Mesenchymal stem cell (in vitro differentiated cells and primary cell): Measurements from ENCODE around the gene PTRHD1.

Experiments
- DNase-seq: peaks from one replicate; pipeline ENCODE4 v3.0.0-alpha.2; 2013
- H2AFZ ChIP-seq: one replicate; pipeline ENCODE4 v1.6.1; 2013; ENCODE audit warnings: low read depth, mild to moderate bottlenecking, control low read depth, inconsistent platforms, low read length, moderate library complexity
- H2AK5ac ChIP-seq: 2 replicates; pipeline ENCODE4 v1.6.1; 2013; ENCODE audit warnings: low read length, moderate library complexity, mild to moderate bottlenecking, inconsistent platforms; ENCODE audit not compliant: severe bottlenecking
- H2BK120ac ChIP-seq: one replicate; pipeline ENCODE4 v1.6.1; 2013; ENCODE audit warnings: low read depth, mild to moderate bottlenecking, inconsistent platforms, low read length, moderate library complexity
- H2BK12ac ChIP-seq, 2 experiments: one replicate each; pipeline ENCODE4 v1.6.1; 2013; ENCODE audit warnings: inconsistent platforms in 2 of 2, low read length in 2 of 2, mild to moderate bottlenecking in 2 of 2, moderate library complexity in 2 of 2, control low read depth in 1 of 2
- H2BK15ac ChIP-seq: one replicate; pipeline ENCODE4 v1.6.1; 2013; ENCODE audit warnings: mild to moderate bottlenecking, low read depth, inconsistent platforms; ENCODE audit not compliant: poor library complexity, severe bottlenecking
- H2BK5ac ChIP-seq: 2 replicates; pipeline ENCODE4 v1.6.1; 2013; ENCODE audit warnings: low read depth, mild to moderate bottlenecking, low read length, control low read depth, inconsistent platforms; ENCODE audit not compliant: poor library complexity, severe bottlenecking
- H3K14ac ChIP-seq, 2 experiments: one replicate each; pipeline ENCODE4 v1.6.1; 2013; ENCODE audit warnings: inconsistent platforms in 2 of 2, low read length in 2 of 2, control low read depth in 1 of 2, mild to moderate bottlenecking in 1 of 2, moderate library complexity in 1 of 2
- H3K18ac ChIP-seq, 2 experiments: one replicate each; pipeline ENCODE4 v1.6.1; 2013; ENCODE audit warnings: inconsistent platforms in 2 of 2, low read length in 2 of 2, control low read depth in 1 of 2, low read depth in 1 of 2, mild to moderate bottlenecking in 1 of 2
- H3K23ac ChIP-seq, 2 experiments: one replicate each; pipeline ENCODE4 v1.6.1; 2013; ENCODE audit warnings: inconsistent platforms in 2 of 2, low read length in 2 of 2, mild to moderate bottlenecking in 2 of 2, moderate library complexity in 2 of 2, control low read depth in 1 of 2
- H3K27ac ChIP-seq: 2 replicates; pipeline ENCODE4 v1.5.1; 2013; ENCODE audit warnings: mild to moderate bottlenecking, moderate library complexity, low read length, control low read depth, inconsistent platforms; ENCODE audit not compliant: poor library complexity, severe bottlenecking
- H3K27me3 ChIP-seq, 2 experiments: 2 replicates each; pipeline versions ENCODE4 v1.6.1 to v1.7.0; 2013; ENCODE audit warnings: low read length in 2 of 2, mild to moderate bottlenecking in 2 of 2, moderate library complexity in 2 of 2, control low read depth in 1 of 2, inconsistent platforms in 1 of 2; ENCODE audit not compliant: control insufficient read depth in 1 of 2, insufficient read depth in 1 of 2
- H3K36me3 ChIP-seq, 2 experiments: 2 replicates each; pipeline versions ENCODE4 v1.6.1 to v1.7.0; 2013; ENCODE audit warnings: low read length in 2 of 2, control low read depth in 1 of 2, inconsistent platforms in 1 of 2, low read depth in 1 of 2, mild to moderate bottlenecking in 1 of 2; ENCODE audit not compliant: insufficient read depth in 2 of 2, control insufficient read depth in 1 of 2
- H3K4ac ChIP-seq, 2 experiments: one replicate each; pipeline ENCODE4 v1.6.1; 2013; ENCODE audit warnings: inconsistent platforms in 2 of 2, low read length in 2 of 2, mild to moderate bottlenecking in 2 of 2, moderate library complexity in 2 of 2, control low read depth in 1 of 2, low read depth in 1 of 2
- H3K4me1 ChIP-seq: 2 replicates; pipeline ENCODE4 v1.6.1; 2013; ENCODE audit warnings: low read depth, low read length, control low read depth; ENCODE audit not compliant: control insufficient read depth, insufficient read depth
- H3K4me2 ChIP-seq: 2 replicates; pipeline ENCODE4 v1.6.1; 2013; ENCODE audit warnings: low read length, mild to moderate bottlenecking, inconsistent platforms; ENCODE audit not compliant: poor library complexity, severe bottlenecking
- H3K4me3 ChIP-seq, 2 experiments: 2 replicates each; pipeline versions ENCODE4 v1.5.1 to v1.7.0; 2013; ENCODE audit warnings: low read length in 2 of 2, mild to moderate bottlenecking in 2 of 2, control low read depth in 1 of 2, low read depth in 1 of 2; ENCODE audit not compliant: insufficient read depth in 1 of 2
- H3K79me1 ChIP-seq: replicated peaks from 2 replicates; pipeline ENCODE4 v1.6.1; 2013; ENCODE audit warnings: mild to moderate bottlenecking, control low read depth, low read length, inconsistent platforms; ENCODE audit not compliant: poor library complexity, severe bottlenecking
- H3K9ac ChIP-seq: 2 replicates; pipeline ENCODE4 v1.7.0; 2013; ENCODE audit warnings: mild to moderate bottlenecking, low read length, moderate library complexity
- H3K9me3 ChIP-seq: 2 replicates; pipeline ENCODE4 v1.7.0; 2013; ENCODE audit warnings: mild to moderate bottlenecking, low read length; ENCODE audit not compliant: control insufficient read depth
- H4K8ac ChIP-seq: one replicate; pipeline ENCODE4 v1.6.1; 2013; ENCODE audit warnings: inconsistent platforms, mild to moderate bottlenecking, low read length, moderate library complexity
- H4K91ac ChIP-seq: one replicate; pipeline ENCODE4 v1.6.1; 2013; ENCODE audit warnings: mild to moderate bottlenecking, low read length, inconsistent platforms
- WGBS: methylation state at CpG from one replicate; pipeline ENCODE4 v1.1.7; 2013; ENCODE audit warnings: mixed read lengths; 5-methylcytosine and 5-hydroxymethylcytosine counted together

The PTRHD1 gene

DNA sequence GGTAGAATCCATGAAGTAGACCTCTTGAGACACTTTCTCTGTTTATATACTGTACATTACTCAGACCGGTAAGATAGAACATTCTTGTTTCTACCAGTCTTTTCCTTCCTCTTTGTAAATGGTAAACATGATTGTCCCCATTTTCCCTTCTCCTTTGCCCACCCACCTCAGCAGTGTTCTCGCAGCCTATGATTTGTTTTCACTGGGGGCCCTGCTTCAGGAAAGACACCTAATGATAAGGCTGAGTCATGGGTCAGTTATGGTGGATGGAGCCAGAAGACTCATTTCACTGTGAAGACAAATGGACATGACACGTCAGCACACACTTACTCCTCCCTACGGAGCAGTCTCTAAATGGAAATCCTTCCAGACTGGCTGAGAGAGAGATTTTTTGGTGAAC lies 23.7 kb upstream of the PTRHD1 start:
- Histone ChIP-seq H2BK12ac (peak overlapping the region in 1 of 2 experiments; percentile 48), H3K9me3 (no peaks in the 10 kb centered on the region), H4K91ac (no peak overlapping the region), H3K4ac (no peak overlapping the region), H3K4me1 (peaks cover 14% of the 10 kb centered on the region), H3K36me3 (peaks cover 29 to 56% of the 10 kb centered on the region in 2 experiments), H3K18ac (peak overlapping the region in 1 of 2 experiments; percentile 97), H3K79me1 (peaks cover 24% of the 10 kb centered on the region), H2AK5ac (no peak overlapping the region), H3K4me2 (no peak overlapping the region), H2BK5ac (no peak overlapping the region), H2BK120ac (no peak overlapping the region), H3K23ac (no peak overlapping the region), H3K27me3 (no peaks in the 10 kb centered on the region), H2BK15ac (no peak overlapping the region), H3K9ac (peak overlapping the region; percentile 22), H3K27ac (no peak overlapping the region), H3K14ac (no peak overlapping the region), H4K8ac (no peak overlapping the region), H3K4me3 (no peak overlapping the region), H2AFZ (peak overlapping the region; percentile 42)
- DNase-seq = peak; percentile 91
- 0% methylated on average over 1 of the region's 4 CpGs for WGBS

DNA sequence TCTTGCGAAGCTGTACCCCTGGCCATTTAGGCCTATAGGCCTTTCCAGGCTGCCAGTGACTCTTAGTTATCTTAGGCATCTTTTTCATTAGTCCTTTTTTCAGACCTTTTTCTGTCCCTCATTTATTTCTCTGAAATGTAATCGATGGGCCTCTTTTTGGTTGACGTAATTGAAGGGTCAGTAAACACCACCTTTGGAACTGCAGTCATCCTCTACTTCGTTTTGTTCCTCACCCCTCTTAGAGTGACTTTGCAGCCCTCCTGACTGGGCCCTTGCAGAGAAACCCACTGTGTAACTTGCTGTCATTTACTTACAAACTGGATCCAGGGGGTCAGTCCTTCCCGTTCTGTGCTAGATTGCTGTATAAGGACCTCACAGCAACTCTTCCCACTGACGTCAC lies 23.2 kb upstream of the PTRHD1 start:
- H3K9ac ChIP-seq = no peak overlapping the region
- peaks cover 10% of the 10 kb centered on the region for H3K4me1 ChIP-seq
- H3K4me2 ChIP-seq = no peak overlapping the region
- H3K9me3 ChIP-seq = no peaks in the 10 kb centered on the region
- H4K8ac ChIP-seq = peak overlapping the region; percentile 43
- no peaks in the 10 kb centered on the region for H3K27me3 ChIP-seq
- no peak overlapping the region for H3K27ac ChIP-seq
- no peak for DNase-seq
- peak overlapping the region; percentile 89 to 97 for H3K18ac ChIP-seq
- peak overlapping the region; percentile 30 to 87 for H3K4ac ChIP-seq
- peak overlapping the region; percentile 6 for H2BK15ac ChIP-seq
- H3K23ac ChIP-seq = peak overlapping the region in 1 of 2 experiments; percentile 42
- H2AK5ac ChIP-seq = peak overlapping the region; percentile 49
- no peak overlapping the region for H2BK5ac ChIP-seq
- H2BK120ac ChIP-seq = peak overlapping the region; percentile 35
- no peak overlapping the region for H3K4me3 ChIP-seq
- 85% methylated on average over 6 of the region's 6 CpGs for WGBS
- peaks cover 23% of the 10 kb centered on the region for H3K79me1 ChIP-seq
- no peak overlapping the region for H2AFZ ChIP-seq
- H3K36me3 ChIP-seq = peaks cover 25 to 51% of the 10 kb centered on the region in 2 experiments
- H4K91ac ChIP-seq = peak overlapping the region; percentile 49
- peak overlapping the region in 1 of 2 experiments; percentile 29 for H3K14ac ChIP-seq
- H2BK12ac ChIP-seq = peak overlapping the region in 1 of 2 experiments; percentile 45

DNA sequence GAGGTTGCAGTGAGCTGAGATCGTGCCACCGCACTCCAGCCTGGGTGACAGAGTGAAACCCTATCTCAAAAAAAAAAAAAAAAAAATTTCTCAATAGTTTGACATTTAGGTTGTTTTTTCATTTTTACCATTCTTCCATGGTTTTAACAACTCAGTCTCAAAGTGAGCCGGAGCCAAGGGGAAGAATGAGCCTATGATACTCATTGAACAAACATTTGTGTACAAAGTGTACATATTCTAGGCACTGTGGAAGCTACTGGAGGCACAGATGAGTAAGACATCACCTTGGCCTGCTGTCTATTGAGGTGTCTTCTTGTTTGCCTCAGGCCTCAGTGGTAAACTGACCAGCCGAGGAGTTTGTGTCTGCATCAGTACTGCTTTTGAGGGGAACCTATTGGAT lies 22.0 kb upstream of the PTRHD1 start:
- Histone ChIP-seq H3K14ac (no peak overlapping the region), H4K8ac (no peak overlapping the region), H3K79me1 (peaks cover 18% of the 10 kb centered on the region), H4K91ac (no peak overlapping the region), H3K9me3 (no peaks in the 10 kb centered on the region), H3K9ac (no peak overlapping the region), H3K27me3 (no peaks in the 10 kb centered on the region), H3K27ac (no peak overlapping the region), H3K36me3 (peaks cover 14 to 39% of the 10 kb centered on the region in 2 experiments), H2AK5ac (no peak overlapping the region), H2BK120ac (no peak overlapping the region), H3K4me3 (no peak overlapping the region), H2BK15ac (no peak overlapping the region), H2BK12ac (no peak overlapping the region), H3K18ac (no peak overlapping the region), H2AFZ (no peak overlapping the region), H2BK5ac (no peak overlapping the region), H3K4me1 (peaks cover 6% of the 10 kb centered on the region), H3K4me2 (no peak overlapping the region), H3K23ac (no peak overlapping the region), H3K4ac (no peak overlapping the region)
- no peak for DNase-seq
- 97% methylated on average over 2 of the region's 4 CpGs for WGBS

DNA sequence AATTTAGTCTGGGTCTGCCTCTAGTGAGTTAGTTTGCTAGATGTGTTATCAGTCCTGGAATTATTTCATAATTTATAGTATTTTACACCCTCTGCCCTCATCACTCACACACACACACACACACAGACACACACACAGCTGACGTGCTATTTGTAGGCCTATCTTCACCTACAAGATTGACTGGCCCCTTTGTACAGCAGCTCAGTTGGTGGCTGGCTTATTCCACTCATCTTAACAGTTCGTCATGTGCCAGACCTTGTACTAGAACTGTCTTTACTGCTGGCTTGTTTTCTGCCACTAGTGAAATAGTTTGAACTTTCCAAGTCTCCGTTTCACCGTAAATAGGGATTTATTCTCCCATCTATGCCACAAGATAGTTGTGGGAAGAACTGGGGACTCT lies 21.3 kb upstream of the PTRHD1 start:
- DNase-seq = no peak
- Histone ChIP-seq H3K23ac (peak overlapping the region in 1 of 2 experiments; percentile 62), H2AFZ (no peak overlapping the region), H3K4me3 (no peak overlapping the region), H3K9ac (no peak overlapping the region), H3K4me1 (peaks cover 6% of the 10 kb centered on the region), H4K91ac (no peak overlapping the region), H2BK120ac (no peak overlapping the region), H3K36me3 (peaks cover 8 to 33% of the 10 kb centered on the region in 2 experiments), H2BK15ac (no peak overlapping the region), H4K8ac (no peak overlapping the region), H2BK5ac (no peak overlapping the region), H3K4me2 (no peak overlapping the region), H2AK5ac (no peak overlapping the region), H3K4ac (no peak overlapping the region), H2BK12ac (peak overlapping the region in 1 of 2 experiments; percentile 42), H3K27ac (no peak overlapping the region), H3K14ac (no peak overlapping the region), H3K79me1 (peaks cover 16% of the 10 kb centered on the region), H3K18ac (peak overlapping the region in 1 of 2 experiments; percentile 16), H3K9me3 (no peaks in the 10 kb centered on the region), H3K27me3 (no peaks in the 10 kb centered on the region)
- WGBS = 98% methylated on average over 2 of the region's 4 CpGs
